ENCODE data around the gene SH2D4B. TPM values are rescaled to one million over a fixed set of nuclear protein-coding genes. Genes with fewer than 3 reads are reported as not detected.

The SH2D4B gene
- total and polyA plus RNA-seq, 9 donors: 0.04 to 0.20 (median 0.14) TPM; not detected in 3

GRCh38 chr10:80660736-80661135, 123.0 kb downstream of the SH2D4B start:
- no peak overlapping the region for H3K27ac ChIP-seq (ENCODE audit: low read length)
- DNase-seq: peak; percentile 51

GRCh38 chr10:80661526-80661925, 123.8 kb downstream of the SH2D4B start:
- H3K36me3 ChIP-seq (ENCODE audit: control insufficient read depth, insufficient read depth, low read length): no peaks in the 10 kb centered on the region
- H3K4me3 ChIP-seq (ENCODE audit: low read length): no peak overlapping the region
- H3K27me3 ChIP-seq (ENCODE audit: control insufficient read depth, insufficient read depth, low read length): no peaks in the 10 kb centered on the region
- H3K9me3 ChIP-seq (replicated peaks; ENCODE audit: control insufficient read depth, low read depth, low read length): no peaks in the 10 kb centered on the region
- no peak for DNase-seq
- 78% methylated on average over 3 of the region's 3 CpGs for WGBS (ENCODE audit: insufficient coverage)
- no peak overlapping the region for H3K27ac ChIP-seq (ENCODE audit: low read length)
- H3K4me1 ChIP-seq (ENCODE audit: control insufficient read depth, insufficient read depth, low read length): peaks cover 3% of the 10 kb centered on the region

More at GRCh38 chr10:80660736-80661135, 123.0 kb downstream of the SH2D4B start:
- Histone ChIP-seq H3K4me3 (ENCODE audit: low read length) (no peak overlapping the region), H3K27me3 (ENCODE audit: control insufficient read depth, insufficient read depth, low read length) (no peaks in the 10 kb centered on the region), H3K4me1 (ENCODE audit: control insufficient read depth, insufficient read depth, low read length) (peaks cover 3% of the 10 kb centered on the region), H3K36me3 (ENCODE audit: control insufficient read depth, insufficient read depth, low read length) (no peaks in the 10 kb centered on the region), H3K9me3 (replicated peaks; ENCODE audit: control insufficient read depth, low read depth, low read length) (no peaks in the 10 kb centered on the region)
- 69% methylated on average over 3 of the region's 7 CpGs for WGBS (ENCODE audit: insufficient coverage)

DNA sequence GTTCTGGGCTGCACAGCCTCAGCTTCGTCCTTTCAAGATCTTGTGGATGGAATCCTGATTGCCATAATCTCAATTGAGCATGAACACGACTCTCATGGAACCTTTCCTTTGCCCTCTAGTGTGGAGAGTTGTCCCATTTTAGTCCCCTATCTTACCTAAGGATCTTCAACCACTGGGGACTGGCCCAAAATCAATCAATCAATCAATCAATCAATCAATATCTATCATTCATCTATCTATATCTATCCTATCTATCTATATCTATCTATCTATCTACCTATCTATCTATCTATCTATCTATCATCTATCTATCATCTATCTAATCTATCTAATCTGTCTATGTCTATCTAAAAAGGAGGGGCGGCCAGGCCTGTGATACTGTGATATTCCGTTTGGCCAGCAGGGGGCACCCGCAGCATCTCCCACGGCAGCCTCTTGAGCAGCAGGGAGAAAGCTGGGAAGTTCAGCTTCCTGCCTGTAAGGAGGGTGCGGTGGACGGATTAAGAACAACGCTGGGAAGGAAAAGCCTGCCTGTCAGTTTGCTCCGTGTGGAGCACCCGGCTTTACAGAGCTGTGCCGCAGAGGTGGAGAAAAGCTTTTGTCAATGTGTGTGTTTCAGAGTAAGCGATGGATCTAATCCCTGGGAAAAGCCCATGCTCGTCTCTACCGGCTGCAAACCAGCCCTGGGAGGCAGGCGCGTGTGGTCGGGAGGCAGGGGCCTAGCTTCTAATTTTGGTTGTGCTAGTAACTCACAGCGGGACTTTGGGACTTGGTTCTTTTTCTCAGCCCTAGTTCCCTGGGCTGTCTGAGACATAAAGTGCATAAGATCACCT, 124.9 kb downstream of the SH2D4B start:
- DNase-seq: peak; percentile 91
- no peaks in the 10 kb centered on the region for H3K36me3 ChIP-seq (ENCODE audit: control insufficient read depth, insufficient read depth, low read length)
- peaks cover 3% of the 10 kb centered on the region for H3K4me1 ChIP-seq (ENCODE audit: control insufficient read depth, insufficient read depth, low read length)
- no peaks in the 10 kb centered on the region for H3K27me3 ChIP-seq (ENCODE audit: control insufficient read depth, insufficient read depth, low read length)
- H3K9me3 ChIP-seq (replicated peaks; ENCODE audit: control insufficient read depth, low read depth, low read length): no peaks in the 10 kb centered on the region
- peak overlapping the region; percentile 18 for H3K4me3 ChIP-seq (ENCODE audit: low read length)
- peak overlapping the region; percentile 81 for H3K27ac ChIP-seq (ENCODE audit: low read length)
- WGBS (ENCODE audit: insufficient coverage): 9% methylated on average over 14 of the region's 19 CpGs

DNA sequence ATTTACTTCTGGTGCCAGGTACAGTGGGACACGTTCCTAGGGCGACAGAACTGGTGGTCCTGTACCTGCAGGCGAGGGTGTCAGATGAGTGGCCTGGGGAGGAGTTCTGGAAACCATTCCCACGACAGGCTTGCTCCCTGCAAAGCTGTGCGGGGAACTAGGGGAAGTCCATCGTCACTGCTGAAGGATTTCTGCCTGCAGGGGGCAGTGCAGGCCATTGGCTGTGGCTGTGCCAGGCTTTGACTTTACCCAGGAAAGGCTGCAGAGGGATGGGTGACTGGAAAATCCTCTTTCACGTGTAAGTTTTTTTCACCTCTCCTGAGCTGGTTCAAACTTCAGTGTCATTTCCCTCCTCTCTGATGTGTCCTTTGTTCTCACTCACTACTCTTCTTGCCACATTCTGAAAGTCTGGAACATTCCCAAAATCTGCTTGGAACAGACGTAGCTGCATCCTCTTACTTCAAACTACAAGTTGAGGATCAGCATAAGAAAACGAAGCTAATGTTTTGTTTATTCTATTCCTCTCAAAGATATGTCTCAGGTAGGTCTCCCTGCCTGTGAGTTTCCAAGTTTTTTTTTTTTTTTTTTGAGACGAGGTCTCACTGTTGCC, 126.5 kb downstream of the SH2D4B start:
- Histone ChIP-seq H3K4me1 (ENCODE audit: control insufficient read depth, insufficient read depth, low read length) (peaks cover 3% of the 10 kb centered on the region), H3K36me3 (ENCODE audit: control insufficient read depth, insufficient read depth, low read length) (no peaks in the 10 kb centered on the region), H3K9me3 (replicated peaks; ENCODE audit: control insufficient read depth, low read depth, low read length) (no peaks in the 10 kb centered on the region), H3K27me3 (ENCODE audit: control insufficient read depth, insufficient read depth, low read length) (no peaks in the 10 kb centered on the region), H3K4me3 (ENCODE audit: low read length) (no peak overlapping the region), H3K27ac (ENCODE audit: low read length) (no peak overlapping the region)
- WGBS (ENCODE audit: insufficient coverage): 29% methylated on average over 7 of the region's 10 CpGs
- DNase-seq: peak; percentile 64

DNA sequence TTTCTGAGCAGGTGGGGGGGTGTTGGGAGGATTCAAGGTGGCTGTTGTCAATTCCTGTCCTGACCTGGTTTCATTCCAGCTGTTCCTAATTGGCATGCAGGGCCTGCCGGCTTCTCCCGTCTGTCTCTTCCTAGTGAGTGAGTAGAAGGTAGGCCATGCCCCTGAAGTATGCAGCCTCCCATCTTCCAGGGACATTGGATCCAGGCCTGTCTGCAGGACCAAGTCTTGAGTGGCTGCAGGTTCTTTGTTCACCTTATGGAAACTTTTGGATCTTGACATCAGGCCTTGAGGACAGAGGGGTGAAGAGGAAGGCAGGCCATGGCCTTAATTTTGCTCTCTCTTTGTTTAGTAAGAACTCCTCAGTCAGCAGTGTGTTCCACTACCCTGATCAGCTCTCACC, 131.8 kb downstream of the SH2D4B start:
- Histone ChIP-seq H3K27me3 (ENCODE audit: control insufficient read depth, insufficient read depth, low read length) (no peaks in the 10 kb centered on the region), H3K4me1 (ENCODE audit: control insufficient read depth, insufficient read depth, low read length) (no peaks in the 10 kb centered on the region), H3K9me3 (replicated peaks; ENCODE audit: control insufficient read depth, low read depth, low read length) (no peaks in the 10 kb centered on the region), H3K36me3 (ENCODE audit: control insufficient read depth, insufficient read depth, low read length) (no peaks in the 10 kb centered on the region), H3K4me3 (ENCODE audit: low read length) (no peak overlapping the region), H3K27ac (ENCODE audit: low read length) (no peak overlapping the region)
- no peak for DNase-seq
- no CpG with 5 or more reads among the region's 2 CpGs for WGBS (ENCODE audit: insufficient coverage)

GRCh38 chr10:80670774-80671173, 133.1 kb downstream of the SH2D4B start:
- H3K4me3 ChIP-seq (ENCODE audit: low read length): no peak overlapping the region
- WGBS (ENCODE audit: insufficient coverage): 70% methylated on average over 5 of the region's 6 CpGs
- no peak for DNase-seq

DNA sequence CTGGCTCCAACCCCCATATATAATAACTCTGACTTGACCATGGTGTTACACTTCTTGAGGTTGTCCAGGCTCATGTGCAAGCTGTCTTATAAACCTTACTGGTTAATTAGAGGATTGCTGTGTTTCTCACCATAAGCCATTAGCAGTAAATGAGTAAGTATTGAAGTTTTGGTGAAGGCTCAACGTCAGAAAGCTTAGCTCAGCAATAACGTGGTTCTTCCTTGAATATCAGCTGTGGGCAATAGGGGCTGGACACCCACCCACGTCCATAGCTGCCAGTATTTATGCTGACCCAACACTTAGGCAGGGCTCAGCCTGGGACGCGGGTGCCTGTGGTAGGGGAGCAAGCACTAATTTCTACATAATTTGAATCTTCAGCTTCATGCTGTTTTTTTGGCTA, 134.1 kb downstream of the SH2D4B start:
- WGBS (ENCODE audit: insufficient coverage): no CpG with 5 or more reads among the region's 5 CpGs
- Histone ChIP-seq H3K27ac (ENCODE audit: low read length) (no peak overlapping the region), H3K27me3 (ENCODE audit: control insufficient read depth, insufficient read depth, low read length) (no peaks in the 10 kb centered on the region), H3K4me3 (ENCODE audit: low read length) (no peak overlapping the region), H3K36me3 (ENCODE audit: control insufficient read depth, insufficient read depth, low read length) (no peaks in the 10 kb centered on the region), H3K9me3 (replicated peaks; ENCODE audit: control insufficient read depth, low read depth, low read length) (no peaks in the 10 kb centered on the region), H3K4me1 (ENCODE audit: control insufficient read depth, insufficient read depth, low read length) (no peaks in the 10 kb centered on the region)
- DNase-seq: no peak

More at GRCh38 chr10:80670774-80671173, 133.1 kb downstream of the SH2D4B start:
- Histone ChIP-seq H3K4me1 (ENCODE audit: control insufficient read depth, insufficient read depth, low read length) (no peaks in the 10 kb centered on the region), H3K27me3 (ENCODE audit: control insufficient read depth, insufficient read depth, low read length) (no peaks in the 10 kb centered on the region), H3K27ac (ENCODE audit: low read length) (no peak overlapping the region), H3K36me3 (ENCODE audit: control insufficient read depth, insufficient read depth, low read length) (no peaks in the 10 kb centered on the region), H3K9me3 (replicated peaks; ENCODE audit: control insufficient read depth, low read depth, low read length) (no peaks in the 10 kb centered on the region)

DNA sequence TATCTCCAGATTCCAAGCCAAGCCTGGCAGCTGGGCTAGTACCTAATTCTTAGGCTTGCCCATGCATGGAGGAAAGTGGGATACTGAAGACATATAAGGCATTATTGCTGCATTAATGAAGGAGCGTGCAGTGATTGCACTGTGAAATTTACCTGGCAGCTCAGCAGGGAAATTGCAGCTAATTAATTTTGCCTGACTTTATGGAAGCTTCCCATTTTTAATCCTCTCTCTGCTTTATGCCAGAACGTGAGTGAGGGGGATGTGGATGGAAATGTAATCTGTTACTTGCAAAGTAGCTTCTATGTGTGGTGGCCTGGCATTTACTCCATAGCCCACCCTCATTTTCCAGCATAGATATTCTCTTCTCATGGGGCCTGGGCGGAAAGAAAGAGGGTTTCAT, 134.9 kb downstream of the SH2D4B start:
- Histone ChIP-seq H3K27ac (ENCODE audit: low read length) (no peak overlapping the region), H3K4me3 (ENCODE audit: low read length) (no peak overlapping the region), H3K27me3 (ENCODE audit: control insufficient read depth, insufficient read depth, low read length) (no peaks in the 10 kb centered on the region), H3K36me3 (ENCODE audit: control insufficient read depth, insufficient read depth, low read length) (no peaks in the 10 kb centered on the region), H3K4me1 (ENCODE audit: control insufficient read depth, insufficient read depth, low read length) (no peaks in the 10 kb centered on the region), H3K9me3 (replicated peaks; ENCODE audit: control insufficient read depth, low read depth, low read length) (no peaks in the 10 kb centered on the region)
- no peak for DNase-seq
- WGBS (ENCODE audit: insufficient coverage): no CpG with 5 or more reads among the region's 3 CpGs

- Histone ChIP-seq H3K9me3 (replicated peaks; ENCODE audit: control insufficient read depth, low read depth, low read length) (no peaks in the 10 kb centered on the region), H3K36me3 (ENCODE audit: control insufficient read depth, insufficient read depth, low read length) (no peaks in the 10 kb centered on the region), H3K27me3 (ENCODE audit: control insufficient read depth, insufficient read depth, low read length) (no peaks in the 10 kb centered on the region), H3K27ac (ENCODE audit: low read length) (no peak overlapping the region), H3K4me3 (ENCODE audit: low read length) (no peak overlapping the region), H3K4me1 (ENCODE audit: control insufficient read depth, insufficient read depth, low read length) (no peaks in the 10 kb centered on the region)
- DNase-seq: no peak
- no CpG with 5 or more reads among the region's 1 CpG for WGBS (ENCODE audit: insufficient coverage)
These were observed 137.1 kb downstream of the SH2D4B start for GRCh38 chr10:80674809-80675208.

- Histone ChIP-seq H3K4me3 (ENCODE audit: low read length) (no peak overlapping the region), H3K9me3 (replicated peaks; ENCODE audit: control insufficient read depth, low read depth, low read length) (no peaks in the 10 kb centered on the region), H3K36me3 (ENCODE audit: control insufficient read depth, insufficient read depth, low read length) (no peaks in the 10 kb centered on the region), H3K27ac (ENCODE audit: low read length) (no peak overlapping the region), H3K4me1 (ENCODE audit: control insufficient read depth, insufficient read depth, low read length) (no peaks in the 10 kb centered on the region), H3K27me3 (ENCODE audit: control insufficient read depth, insufficient read depth, low read length) (no peaks in the 10 kb centered on the region)
- no peak for DNase-seq
- WGBS (ENCODE audit: insufficient coverage): no CpG with 5 or more reads among the region's 1 CpG
These were observed 143.4 kb downstream of the SH2D4B start for GRCh38 chr10:80681142-80681541.
